Germinal center (tissue), 1 donor: ENCODE data around the gene PRDM2.

Source experiments
- DNase-seq: peaks from one replicate; pipeline ENCODE4 v3.0.0; 2012; ENCODE audit warnings: mixed read lengths, low spot score

Gene PRDM2

DNA sequence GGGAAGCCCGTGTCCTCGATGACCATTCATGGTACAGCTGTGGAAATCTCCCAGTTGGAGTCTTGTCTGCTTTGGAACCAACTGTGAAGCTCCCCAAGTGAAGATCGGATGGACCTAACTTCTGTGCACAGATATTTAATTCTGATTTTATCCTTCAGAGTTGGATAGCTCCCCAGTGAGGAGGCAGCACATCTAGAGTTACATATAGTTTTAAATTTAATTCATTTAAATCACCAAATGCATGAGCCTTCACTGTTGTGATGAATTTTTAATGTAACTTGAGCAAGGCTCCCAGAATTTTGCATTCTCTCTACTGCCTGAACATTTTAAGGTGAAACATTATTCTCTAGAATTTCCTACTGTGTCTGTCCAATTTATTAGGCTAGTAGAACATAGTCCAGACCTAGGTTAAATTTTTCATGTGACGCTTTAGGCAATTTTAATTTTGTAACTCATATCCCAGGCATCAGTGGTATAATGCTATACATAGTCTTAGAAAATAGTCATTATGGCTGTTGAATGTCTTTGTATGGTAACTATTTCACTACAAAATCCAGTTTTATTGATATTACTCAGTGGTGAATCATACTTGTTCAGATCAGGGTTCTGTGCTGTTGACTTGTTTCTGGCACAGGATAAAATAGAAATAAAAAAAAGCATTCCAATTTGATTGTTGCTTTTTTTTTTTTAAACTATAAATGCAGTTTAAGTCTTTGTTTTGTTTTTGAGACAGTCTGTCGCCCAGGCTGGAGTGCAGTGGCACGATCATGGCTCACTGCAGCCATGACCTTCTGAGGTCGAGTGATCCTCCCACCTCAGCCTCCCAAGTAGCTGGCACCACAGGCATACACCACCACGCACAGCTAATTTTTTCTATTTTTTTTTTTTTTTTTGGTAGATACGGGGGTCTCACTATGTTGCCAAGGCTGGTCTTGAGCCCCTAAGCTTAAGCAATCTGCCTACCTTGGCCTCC lies 66.9 kb downstream of the PRDM2 start:
- no peak for DNase-seq

DNA sequence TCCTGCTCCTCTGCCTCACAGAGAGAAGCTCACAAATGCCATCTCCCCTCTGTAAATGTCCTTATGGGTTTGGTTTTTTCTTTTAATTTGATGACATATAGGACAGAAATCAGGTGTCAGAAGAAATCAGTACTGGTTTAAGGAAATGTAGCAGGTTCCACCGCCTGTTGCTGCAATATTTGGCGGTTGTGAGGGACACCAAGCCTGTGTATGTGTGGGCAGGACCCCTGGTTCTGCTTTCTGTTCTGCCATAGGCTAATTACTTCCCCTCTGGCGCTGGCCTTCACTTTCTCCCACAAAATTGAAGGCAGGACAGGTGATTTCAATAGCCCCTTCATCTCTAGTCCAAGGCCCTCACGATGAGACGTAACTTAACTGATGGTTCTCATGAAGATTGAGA lies 69.2 kb downstream of the PRDM2 start:
- no peak for DNase-seq

DNA sequence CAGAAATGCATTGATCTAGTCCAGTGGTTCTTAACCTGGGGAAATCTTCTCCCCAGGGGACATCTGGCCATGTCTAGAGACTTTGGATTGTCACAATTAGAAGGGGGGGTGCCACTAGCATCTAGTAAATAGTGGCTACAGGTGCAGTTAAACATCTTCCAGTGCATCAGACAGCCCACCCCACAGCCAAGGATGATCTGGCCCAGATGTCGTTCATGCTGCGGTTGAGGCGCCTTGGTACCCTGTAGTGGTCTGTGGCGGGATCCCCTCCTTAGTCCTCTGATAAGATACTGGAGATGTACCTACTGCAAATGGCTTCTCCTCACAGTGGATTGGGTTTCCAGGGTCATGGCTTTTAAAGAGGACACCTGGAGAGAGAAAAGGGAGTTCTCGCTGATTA lies 69.8 kb downstream of the PRDM2 start:
- DNase-seq: no peak

DNA sequence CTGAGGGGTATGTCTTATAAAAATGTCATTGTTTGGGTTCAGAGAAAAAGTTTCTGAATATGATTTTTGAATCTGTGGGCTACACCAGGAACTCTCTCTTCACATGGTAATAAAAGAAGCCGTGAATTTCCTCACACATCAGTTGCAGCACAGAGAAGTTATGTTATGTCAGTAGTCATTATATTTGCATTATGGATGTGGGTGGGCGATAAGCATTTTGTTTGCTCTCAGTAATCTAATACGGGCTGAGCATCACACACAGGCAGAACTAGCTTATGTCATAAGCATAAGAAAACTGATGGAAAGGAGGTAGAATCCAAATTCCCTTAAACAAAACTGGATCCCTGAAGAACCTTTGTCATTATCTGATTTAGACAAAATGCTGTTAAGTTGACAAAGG lies 70.8 kb downstream of the PRDM2 start:
- no peak for DNase-seq

DNA sequence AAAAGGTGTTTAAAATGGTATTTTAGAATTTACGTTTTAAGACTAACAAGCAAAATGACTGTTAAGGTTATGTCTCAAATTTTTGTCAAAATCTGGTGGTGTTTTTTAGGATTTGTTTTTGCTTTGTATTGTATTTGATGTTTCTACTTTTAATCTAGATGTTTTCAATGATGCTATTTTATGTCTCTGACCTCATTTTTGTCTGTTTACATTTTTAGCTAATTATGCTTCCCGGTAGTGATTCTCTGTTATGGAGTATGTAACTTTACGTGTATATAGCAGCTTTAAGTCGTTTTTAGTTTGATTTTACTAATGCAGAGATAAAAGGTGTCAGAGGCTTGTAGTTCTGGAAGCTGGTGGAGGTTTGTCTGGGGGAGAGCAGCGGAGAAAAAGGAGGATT lies 71.8 kb downstream of the PRDM2 start:
- no peak for DNase-seq

DNA sequence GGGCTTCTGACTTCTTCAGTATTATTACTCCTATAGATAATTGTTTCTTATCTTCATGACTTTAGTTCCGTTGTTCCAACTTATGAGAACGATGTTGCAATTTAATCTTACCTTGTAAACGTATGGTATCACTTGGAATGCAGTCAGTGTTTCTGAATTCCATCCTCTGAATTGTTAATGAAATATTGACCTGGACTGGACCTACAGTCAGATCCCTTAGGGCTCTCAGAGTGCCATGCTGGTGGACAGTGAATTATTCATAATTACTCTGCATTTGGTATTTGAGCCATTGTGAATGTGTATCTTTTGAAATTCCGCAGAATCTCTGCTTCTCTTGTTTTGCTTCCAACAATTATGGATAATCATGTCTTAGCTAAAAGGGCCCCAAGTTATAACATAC lies 72.3 kb downstream of the PRDM2 start:
- no peak for DNase-seq

DNA sequence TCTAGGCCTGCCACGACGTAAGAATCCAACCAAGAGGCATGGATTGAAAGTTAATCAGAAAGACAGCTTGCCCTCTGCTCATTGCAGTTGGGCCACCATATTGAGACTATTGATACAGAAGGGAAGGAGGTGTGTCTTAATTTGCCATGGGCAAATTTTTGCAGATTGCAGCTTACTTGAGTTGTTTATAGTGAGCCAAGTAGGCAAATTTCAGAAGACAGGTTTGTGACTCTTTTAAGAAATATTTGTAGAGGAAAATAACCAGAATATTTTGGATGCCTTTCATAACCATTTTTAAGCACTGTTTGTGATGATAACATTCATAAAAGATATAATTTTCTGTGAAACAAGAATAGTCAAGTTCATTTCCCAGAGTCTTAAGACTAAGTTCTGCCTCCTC lies 74.1 kb downstream of the PRDM2 start:
- no peak for DNase-seq

DNA sequence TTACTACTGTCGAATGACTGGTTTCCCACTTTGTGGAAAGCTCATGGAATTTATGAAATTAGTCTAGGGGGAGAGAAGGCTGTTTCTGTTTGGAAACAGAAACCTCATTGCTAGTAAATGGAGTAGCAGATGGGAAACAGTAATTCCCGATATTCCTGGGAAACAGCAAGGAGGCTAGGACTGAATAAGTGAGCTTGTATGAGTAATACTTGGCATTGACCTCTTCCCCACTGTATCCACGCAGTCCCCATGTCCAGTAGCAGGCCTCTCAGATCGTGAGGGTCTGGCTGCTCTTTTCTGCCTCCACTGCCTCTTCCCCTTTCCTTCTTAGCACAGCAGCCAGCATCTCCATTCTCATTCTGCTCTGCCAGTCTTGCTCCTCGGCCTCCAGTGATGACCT lies 75.5 kb downstream of the PRDM2 start:
- DNase-seq: no peak

DNA sequence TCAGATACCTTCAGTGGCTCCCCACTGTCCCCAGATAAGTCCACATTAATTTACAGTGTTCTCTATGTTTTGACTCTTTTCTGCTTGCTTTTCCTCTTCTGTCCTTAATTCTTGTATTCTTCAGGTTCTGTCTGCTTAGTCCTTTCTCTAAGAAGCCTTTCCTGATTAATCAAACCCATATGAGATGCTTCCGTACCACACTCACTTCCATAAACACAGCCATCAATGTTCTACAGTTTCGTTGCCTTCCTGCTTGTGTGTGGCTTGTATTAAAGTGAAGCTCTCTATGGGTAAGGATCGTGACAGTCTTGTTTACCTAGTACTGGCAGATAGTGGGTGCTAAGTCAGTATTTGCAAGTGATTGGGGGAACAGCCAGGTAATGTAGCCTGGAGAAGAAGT lies 75.9 kb downstream of the PRDM2 start:
- no peak for DNase-seq

DNA sequence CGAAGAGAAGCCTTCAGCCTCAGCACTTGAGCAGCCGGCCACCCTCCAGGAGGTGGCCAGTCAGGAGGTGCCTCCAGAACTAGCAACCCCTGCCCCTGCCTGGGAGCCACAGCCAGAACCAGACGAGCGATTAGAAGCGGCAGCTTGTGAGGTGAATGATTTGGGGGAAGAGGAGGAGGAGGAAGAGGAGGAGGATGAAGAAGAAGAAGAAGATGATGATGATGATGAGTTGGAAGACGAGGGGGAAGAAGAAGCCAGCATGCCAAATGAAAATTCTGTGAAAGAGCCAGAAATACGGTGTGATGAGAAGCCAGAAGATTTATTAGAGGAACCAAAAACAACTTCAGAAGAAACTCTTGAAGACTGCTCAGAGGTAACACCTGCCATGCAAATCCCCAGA lies 78.4 kb downstream of the PRDM2 start:
- no peak for DNase-seq

DNA sequence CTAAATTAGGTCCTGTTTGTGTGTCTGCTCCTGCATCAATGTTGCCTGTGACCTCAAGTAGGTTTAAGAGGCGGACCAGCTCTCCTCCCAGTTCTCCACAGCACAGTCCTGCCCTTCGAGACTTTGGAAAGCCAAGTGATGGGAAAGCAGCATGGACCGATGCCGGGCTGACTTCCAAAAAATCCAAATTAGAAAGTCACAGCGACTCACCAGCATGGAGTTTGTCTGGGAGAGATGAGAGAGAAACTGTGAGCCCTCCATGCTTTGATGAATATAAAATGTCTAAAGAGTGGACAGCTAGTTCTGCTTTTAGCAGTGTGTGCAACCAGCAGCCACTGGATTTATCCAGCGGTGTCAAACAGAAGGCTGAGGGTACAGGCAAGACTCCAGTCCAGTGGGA lies 79.9 kb downstream of the PRDM2 start:
- DNase-seq: no peak

DNA sequence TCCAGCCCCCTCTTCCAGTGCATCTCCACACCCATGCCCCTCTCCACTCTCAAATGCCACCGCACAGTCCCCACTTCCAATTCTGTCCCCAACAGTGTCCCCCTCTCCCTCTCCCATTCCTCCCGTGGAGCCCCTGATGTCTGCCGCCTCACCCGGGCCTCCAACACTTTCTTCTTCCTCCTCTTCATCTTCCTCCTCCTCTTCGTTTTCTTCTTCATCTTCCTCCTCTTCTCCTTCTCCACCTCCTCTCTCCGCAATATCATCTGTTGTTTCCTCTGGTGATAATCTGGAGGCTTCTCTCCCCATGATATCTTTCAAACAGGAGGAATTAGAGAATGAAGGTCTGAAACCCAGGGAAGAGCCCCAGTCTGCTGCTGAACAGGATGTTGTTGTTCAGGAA lies 80.8 kb downstream of the PRDM2 start:
- no peak for DNase-seq

DNA sequence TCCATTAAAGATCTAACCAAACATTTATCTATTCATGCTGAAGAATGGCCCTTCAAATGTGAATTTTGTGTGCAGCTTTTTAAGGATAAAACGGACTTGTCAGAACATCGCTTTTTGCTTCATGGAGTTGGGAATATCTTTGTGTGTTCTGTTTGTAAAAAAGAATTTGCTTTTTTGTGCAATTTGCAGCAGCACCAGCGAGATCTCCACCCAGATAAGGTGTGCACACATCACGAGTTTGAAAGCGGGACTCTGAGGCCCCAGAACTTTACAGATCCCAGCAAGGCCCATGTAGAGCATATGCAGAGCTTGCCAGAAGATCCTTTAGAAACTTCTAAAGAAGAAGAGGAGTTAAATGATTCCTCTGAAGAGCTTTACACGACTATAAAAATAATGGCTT lies 81.2 kb downstream of the PRDM2 start:
- no peak for DNase-seq

DNA sequence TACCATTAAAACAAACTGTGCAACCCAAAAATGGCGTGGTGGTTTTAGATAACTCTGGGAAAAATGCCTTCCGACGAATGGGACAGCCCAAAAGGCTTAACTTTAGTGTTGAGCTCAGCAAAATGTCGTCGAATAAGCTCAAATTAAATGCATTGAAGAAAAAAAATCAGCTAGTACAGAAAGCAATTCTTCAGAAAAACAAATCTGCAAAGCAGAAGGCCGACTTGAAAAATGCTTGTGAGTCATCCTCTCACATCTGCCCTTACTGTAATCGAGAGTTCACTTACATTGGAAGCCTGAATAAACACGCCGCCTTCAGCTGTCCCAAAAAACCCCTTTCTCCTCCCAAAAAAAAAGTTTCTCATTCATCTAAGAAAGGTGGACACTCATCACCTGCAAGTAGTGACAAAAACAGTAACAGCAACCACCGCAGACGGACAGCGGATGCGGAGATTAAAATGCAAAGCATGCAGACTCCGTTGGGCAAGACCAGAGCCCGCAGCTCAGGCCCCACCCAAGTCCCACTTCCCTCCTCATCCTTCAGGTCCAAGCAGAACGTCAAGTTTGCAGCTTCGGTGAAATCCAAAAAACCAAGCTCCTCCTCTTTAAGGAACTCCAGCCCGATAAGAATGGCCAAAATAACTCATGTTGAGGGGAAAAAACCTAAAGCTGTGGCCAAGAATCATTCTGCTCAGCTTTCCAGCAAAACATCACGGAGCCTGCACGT lies 82.1 kb downstream of the PRDM2 start:
- no peak for DNase-seq

DNA sequence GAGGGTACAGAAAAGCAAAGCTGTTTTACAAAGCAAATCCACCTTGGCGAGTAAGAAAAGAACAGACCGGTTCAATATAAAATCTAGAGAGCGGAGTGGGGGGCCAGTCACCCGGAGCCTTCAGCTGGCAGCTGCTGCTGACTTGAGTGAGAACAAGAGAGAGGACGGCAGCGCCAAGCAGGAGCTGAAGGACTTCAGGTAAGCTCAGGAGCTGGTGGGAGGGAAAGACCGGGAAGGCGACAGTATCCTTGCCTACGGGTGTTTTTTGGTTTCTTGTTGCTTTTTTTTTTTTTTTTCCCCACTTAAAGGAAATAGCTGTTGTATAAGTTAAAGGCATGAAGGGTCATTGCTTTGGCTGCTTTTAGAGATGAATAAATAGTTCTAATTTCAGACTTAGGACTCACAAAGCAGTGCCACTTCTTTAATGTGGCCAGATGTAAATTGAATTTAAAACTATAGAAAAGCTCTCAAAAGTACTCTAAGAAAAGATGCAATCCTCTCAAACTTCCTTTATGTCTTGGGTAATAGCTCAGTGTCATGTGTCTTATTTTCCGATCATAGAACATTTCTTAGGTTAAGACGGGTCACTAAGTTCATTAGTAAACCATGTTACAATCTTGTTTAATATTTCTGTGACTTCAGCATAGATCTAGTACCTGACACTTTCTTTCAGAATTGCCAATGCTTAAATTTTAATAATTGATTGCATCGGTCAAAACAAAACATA lies 82.8 kb downstream of the PRDM2 start:
- DNase-seq: no peak

DNA sequence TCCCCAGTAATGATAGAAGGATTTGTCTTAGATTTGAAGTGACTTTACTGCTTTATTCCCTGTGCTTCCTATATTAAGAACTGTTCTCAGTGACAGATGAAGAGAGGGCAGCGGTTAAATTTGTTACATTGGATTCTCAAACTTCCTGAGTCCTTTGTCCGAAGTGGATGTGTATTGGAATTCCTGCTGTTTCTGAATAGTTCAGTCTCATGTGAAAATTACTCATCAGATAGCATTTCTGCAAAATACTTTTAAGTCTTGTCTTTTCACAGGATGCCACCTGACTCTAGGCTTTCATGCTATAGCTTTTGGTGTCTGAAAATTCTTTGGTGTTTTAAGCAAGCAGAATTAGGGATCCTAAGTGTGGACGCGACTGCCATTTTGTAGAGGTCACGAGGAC lies 83.6 kb downstream of the PRDM2 start:
- DNase-seq: no peak

DNA sequence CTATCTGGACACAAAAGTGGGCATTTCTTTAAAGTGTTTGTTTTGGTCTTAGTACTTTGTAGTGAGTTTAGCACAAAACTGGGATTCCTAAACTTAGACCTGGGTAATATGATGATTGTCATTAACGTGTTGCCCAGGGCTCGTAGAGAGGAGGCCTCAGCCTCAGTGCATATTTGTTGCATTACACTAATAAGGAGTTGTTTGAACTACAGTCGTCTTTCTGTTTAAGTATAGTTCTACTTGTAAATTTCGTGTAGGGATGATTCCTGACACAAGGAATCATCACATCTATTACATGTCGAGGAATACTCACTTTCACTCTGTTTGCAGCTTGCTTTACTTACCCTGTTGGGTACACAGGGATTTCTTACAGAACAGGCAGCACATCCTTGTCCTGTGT lies 85.0 kb downstream of the PRDM2 start:
- no peak for DNase-seq

DNA sequence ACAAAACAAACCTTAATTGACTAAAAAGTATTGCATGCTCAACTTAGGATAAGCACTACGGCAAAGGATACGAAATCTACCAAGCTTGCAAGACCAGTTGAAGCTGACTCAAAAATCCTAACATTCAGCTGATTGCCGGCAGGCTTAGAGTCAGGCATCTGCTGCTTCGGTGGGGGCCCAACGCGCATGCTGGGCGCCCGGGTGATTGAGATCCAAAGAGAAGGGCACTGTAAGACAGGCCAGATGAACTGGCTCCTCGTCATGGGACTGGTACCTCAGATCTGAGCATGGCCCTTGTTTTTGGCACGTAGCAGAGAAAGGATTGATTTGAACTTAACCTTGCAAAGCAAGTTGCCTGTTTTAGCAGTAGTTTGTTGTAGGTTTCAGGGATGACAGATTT lies 86.6 kb downstream of the PRDM2 start:
- DNase-seq: no peak

DNA sequence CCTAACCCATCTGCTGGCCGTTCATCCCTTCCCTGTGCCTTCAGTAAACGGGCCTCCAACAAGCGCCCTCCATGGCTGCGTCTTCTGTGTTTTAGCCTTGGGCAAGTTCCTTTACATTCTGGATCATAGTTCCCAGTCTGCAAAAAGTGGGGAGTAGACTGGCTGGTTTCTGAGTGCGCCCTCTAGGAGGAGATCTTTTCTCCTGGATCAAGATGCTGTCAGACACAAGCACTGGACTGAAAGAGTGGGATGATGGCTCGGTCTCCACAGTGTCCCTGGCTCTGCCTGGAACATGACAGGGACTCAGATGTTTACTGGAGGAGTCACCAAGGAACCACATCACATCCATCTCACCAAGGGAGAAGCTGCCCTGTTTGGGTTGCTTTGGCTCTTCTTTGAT lies 88.8 kb downstream of the PRDM2 start:
- no peak for DNase-seq

DNA sequence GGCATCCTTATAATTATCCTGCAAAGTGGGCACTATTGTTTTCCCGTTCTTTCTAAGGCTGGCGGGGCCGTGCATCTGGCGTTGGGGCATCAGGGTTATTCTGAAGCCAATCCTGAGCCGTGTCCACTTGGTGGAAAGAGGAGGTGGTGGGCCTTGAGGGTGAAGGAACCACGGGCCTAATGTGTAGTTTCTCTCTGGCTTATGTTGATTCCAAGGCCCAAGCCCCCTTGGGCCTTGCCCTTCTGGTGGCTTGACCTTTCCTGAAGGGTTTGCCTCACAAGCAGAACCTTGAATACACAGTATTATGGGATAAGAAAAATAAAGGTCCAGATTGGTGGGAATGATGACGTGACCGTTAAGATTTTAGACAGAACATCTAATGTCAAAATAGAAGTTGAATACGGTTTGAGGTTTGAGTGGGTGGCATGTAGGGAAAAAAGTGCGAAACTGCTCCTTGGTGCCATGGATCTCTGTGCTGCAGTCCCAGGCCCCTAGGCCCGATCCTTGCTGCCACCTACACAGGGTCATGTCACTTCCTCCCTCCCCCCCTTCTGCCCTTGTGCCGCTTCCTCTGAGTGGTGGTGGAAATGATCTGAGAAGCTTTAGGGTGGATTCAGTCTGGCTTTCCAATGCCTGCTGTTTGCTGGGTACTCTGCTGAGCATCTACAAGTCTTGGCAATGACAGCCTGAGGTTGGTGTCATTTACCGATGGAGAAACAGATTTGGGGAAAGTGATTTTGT lies 90.5 kb downstream of the PRDM2 start:
- DNase-seq: no peak

DNA sequence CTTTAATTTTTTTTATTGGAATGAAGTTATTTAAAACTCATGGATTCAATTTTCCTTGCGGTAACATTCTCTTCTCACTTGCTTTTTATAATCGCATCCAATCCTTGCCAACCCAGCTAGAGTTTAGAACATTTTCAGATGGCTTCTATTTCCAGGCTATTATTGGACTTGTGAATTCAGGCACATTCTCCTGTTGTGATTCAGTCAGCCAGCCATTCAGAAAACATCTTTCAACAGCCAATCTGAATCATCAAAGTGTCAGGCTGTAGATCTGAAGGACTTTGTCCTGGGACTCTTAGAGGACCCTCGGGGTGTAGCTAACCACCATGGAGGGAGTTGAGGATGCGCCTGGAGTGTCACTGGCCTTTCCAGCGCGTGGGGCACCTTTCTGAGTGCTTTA lies 92.4 kb downstream of the PRDM2 start:
- no peak for DNase-seq

DNA sequence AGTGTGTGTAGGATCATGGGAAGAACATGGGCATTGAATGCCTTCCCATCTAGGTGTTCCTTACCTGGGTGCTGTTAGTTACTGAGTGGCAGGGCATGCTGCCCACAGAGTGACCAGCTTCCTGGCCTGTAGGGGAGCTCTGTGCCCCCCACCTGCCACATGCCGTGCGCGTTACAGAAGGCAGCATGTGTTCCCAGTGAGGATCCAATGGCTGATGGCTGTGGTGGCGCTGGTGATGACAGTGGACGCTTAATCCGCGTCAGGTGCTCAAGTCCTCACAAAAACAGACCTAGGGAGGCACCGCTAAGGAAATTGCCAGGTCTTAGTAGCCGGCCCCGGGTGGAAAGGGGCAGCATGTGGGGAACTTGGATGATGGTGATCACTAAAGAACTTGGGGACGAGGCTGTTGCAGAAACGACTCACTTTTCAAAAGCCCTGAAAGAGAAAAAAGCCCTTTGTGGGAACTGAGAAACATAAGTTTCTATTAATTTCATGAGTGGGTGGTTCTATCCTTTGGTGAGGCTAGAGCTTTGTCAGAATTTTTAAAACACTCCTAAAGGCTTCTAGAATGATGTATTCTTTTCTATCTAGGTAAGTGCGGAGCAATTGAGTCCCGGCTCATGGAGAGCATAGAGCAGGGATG lies 93.2 kb downstream of the PRDM2 start:
- DNase-seq: no peak
